GM21576 (cell line): Measurements from ENCODE around the gene SERPINA5.
"Not testable (repeated sequence)": the region's sequence is repeated elsewhere in the genome, so short reads cannot be mapped to it uniquely, and the experiment has no call there.

ENCODE experiments used
- ATAC-seq: cut with Tn5 transposase; IDR thresholded peaks from one replicate; pipeline ENCODE4 v1.9.1; 2021; ENCODE audit warnings: mild to moderate bottlenecking, moderate library complexity; ENCODE audit not compliant: unreplicated experiment

SERPINA5 gene

DNA sequence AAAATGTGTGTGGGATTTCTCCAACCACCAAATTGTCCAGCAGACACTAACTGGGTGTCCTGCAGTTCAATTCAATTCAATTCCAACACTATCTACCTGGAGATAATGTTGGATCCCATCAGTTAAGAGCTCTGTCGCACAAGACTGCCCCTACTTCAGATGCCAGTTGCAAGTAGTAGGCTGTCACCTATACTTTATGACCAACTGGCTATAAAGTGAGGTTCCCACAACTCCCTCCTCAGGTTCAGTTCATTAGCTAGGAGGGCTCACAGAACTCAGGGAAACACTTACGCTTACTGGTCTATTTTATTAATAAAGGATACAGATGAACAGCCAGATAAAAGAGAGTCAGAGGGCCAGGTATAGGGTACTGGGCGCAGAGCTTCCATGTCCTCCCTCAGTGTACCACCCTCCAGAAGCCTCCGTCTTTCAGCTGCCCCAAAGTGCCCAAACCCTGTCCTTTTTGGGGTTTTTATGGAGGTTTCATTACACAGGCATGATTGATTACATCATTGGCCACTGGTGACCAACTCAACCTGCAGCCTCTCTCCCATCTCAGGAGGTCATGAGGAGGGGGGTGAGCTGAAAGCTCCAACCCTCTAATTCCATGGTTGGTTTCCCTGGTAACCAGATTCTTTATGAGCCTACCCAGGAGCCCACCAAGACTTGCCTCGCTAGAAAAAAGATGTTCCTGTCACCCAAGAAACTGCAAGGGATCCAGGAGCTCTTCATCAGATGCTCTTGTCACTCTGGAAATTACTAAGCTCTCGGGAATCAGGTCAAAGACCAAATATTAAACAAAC, 7.5 kb upstream of the SERPINA5 start:
- no peak for ATAC-seq

DNA sequence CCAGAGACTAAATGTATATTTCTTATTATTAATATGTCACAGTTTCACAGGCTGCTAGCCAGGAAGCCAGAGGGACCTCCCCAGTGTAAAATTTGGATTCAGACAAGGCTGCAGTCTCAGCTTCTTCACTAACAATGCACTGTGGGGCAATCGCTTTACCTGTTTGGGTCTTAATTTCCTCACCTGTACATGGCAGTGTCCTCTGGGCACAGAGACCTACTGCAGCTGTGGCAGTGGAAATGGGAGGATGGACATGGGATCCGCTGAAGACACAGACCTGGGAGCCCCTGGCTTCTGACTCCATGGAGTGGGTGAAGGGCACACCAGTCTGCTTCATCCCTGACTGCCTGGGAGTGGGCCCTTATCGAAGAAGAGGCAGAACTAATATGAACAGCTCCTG, 6.9 kb upstream of the SERPINA5 start:
- no peak for ATAC-seq

DNA sequence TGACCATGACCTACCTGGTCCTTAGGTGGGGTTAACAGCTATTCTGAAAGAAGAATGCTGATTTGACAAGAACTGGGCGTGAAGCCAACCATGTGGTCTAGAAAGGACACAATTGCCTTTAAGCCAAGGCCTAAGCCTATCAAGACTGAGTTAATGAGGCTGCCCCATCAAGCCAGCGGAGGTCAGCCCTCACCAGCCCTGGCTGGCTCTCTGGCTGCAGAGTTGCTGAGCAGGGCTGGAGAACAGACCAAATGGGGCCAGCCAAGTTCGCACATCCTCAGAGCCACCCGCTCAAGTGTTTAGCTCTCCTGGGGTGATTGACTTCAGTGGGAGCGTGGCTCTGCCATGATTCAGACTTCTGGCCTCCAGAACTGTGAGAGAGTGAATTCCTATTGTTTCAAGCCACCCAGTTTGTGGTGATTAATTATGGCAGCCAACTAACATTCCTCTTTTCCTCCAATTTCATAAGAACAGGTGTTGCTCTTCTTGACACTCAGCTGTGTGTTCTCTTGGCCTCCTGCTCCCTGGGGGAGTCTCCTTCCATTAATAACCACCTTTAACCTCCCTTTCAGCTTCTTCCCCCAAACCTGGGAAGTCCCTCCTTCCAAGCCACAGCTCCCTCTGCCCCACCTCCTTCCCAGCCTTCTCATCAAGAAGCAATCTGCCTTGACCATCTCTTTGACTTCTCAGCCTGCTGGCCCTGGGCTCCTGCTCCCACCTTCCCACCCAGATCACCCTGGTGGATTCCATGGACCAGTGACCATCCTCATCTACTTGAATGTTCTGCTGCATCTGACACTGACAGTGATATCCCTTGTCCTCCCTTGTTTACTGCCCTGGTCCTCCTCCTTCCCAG, 5.3 kb upstream of the SERPINA5 start:
- ATAC-seq: no peak

DNA sequence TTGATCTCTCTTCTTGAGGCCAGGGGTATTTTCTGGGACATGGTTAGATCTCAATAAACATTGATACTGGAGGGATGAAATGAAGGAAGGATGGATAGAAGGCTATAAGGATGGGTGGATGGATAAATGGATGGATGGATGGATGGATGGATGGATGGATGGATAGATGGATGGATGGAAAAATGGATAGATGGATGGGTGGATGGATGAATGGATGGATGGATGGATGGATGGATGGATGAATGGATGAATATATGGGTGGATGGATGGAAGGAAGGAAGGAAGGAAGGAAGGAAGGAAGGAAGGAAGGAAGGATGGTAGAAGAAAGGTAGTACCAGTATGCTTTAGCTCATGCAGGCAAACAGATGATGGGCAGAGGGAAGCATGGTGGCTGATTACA, 3.8 kb upstream of the SERPINA5 start:
- not testable (repeated sequence) for ATAC-seq

DNA sequence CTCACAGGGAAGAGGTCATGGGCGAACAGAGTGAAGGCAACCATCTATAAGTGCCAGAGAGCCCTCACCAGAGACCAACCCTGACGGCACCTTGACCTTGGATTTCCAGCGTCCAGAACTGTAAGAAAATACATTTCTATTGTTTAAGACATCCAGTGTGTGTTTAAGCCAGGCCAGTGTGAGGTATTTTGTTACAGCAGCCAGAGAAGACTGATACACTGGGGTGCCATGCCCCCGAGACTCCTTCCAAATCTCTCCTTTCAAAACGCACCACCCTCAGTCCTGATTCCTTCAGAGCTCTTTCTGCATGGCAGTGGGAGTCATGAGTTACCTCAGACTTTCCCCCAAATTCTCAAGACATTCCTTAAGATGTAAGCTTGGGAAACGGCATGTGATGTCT, 2.5 kb upstream of the SERPINA5 start:
- ATAC-seq: no peak

DNA sequence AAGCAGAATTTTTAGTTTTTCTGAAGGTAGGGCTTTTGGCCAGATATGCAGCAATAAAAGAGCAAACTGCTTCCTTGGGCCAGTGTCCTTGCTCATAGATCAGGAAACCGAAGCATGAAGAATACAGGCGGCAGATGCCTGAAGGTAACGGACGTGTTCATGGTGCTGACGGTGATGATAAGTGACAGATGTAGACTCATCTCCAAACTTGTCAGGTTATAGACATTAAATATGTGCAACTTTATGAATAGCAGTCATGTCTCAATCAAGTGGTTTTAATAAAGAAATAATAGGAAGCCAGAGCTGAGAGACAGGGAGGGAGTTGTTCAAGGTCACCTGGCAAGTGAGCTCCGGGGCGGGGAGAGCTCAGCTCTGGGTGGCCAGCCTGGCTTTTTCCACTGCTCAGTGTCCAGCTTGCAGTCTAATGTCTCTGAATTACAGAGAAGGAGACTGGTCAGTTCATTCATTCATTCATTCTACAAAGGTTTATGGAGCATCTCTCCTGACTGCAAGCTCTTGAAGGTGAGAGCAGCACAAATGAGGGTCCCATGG, 1.0 kb downstream of the SERPINA5 start:
- ATAC-seq: no peak

DNA sequence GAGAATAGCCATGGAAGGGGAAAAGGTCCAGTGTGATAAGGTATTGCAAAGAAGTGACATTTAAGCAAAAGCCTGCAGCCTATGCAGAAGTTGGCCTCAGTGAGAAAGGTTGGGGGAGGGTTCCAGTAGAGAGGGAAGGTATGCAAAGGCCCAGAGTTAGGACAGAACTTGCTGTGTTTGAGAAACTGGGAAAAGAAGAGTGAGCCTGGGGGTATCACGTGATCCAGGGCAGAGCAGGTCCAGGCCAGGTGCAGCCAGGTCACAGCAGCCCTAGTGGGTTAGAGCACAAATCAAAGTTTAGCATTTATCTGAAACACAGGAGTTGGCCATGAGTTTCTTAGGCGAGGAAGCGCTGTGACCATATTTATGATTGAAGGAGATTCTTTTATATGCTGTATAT, 1.6 kb downstream of the SERPINA5 start:
- ATAC-seq: no peak

DNA sequence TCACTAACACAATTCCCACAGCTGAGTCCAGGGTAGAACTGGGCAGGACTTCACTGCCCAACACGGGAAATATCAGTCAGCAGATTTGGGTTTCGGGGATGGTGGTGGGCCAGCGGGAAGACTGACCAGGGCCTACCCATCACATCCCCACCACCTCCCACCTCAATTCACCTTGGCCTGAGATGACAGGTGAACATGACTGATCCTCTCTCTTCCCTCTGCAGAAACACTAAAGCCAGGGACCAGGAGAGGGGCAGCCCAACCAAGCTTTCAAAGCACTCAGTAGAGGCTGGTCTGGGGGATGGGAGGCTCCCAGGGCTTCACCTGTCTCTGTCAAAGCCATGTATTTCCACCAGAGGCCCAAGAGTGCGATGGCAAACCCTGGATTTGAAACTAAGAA, 2.3 kb downstream of the SERPINA5 start:
- ATAC-seq: no peak

DNA sequence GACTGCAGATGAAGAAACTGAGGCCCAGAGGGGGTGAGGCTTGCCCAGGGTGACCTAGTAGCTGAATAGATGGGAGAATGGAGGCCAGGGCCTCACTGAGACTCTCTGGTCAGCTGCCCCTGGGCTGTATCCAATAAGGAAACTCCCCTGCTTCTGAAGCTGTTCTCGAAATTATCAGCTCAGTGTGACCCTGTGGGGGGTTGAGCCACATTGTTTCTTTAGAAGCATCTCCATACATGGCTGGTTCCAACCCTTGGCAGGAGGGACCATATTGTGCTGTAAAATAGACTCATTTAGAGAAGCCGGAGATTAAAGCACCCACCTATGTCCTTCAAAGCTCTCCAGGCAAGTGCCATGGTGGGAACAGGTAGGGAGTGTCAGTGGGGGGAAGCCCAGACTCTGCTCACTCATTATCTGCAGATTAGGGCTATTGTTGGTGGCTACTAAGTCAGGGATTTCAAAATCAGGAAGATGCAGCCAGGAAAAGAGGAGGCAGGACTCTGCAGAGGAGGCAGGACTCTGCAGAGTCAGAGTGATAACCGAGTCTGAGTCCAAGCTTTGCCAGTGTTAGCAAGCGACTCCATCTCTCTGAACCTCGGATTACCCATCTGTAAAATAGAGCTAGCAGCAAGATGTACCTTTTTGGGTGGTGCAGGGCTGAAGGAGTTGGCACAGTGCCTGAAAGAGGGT, 3.5 kb downstream of the SERPINA5 start:
- no peak for ATAC-seq

DNA sequence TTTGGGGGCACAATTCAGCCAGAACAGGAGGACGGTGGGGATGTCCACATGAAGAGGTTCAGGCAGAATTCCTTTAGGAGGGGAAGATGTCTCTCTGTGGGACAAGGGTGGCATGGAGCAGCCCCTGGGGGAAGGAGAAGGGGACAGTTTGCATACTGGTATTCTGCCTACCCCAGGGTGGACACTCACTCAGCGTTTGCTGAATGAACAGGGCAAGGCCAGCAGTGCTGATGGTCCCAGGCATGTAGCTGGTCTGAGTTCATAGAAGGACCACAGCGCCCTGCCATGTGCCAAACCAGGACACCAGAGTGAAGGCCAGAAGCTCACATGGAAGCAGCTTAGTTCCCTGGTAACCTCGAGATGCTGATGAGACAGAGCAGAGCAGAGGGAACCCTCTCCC, 5.4 kb downstream of the SERPINA5 start:
- ATAC-seq: no peak

DNA sequence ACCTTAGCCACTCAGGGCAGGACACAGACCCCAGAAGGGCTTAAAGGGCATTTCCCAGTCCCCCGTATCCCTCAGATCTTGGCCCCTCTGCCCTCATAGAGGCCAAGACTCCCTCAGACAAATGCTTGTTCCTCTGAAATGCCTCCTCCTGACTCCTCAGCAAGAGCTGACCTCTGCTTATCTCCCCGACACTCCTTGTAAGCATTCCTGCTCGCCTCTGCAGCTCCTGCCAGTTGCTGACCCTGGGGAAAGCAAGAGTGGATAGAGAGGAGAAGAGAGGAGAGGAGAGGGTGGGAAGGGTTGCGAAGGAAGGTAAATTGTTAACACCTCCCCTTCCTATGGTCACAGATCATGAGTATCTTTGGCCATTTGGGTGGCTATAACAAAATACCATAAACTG, 7.1 kb downstream of the SERPINA5 start:
- no peak for ATAC-seq

DNA sequence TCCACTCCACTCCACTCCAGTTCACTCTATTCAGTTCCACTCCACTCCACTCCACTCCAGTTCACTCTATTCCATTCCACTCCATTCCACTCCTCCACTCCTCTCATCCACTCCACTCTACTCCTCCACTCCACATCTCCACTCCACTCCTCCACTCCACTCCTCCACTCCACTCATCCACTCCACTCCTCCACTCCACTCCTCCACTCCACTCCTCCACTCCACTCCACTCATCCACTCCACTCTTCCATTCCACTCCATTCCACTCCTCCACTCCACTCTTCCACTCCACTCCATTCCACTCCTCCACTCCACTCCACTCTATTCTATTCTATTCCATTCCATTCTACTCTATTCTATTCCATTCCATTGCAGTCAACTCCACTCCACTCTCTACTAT, 9.8 kb downstream of the SERPINA5 start:
- no peak for ATAC-seq

DNA sequence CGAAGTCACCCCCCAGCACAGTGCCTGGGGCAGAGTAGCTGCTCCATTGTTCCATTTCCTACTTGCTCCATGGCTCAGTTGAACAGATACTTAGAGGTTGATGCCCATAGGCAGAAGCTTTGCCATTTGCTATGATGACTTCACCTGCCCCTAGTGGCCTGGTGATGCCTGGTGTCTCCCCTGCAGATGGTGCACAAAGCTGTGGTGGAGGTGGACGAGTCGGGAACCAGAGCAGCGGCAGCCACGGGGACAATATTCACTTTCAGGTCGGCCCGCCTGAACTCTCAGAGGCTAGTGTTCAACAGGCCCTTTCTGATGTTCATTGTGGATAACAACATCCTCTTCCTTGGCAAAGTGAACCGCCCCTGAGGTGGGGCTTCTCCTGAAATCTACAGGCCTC, 10.6 kb downstream of the SERPINA5 start:
- no peak for ATAC-seq

DNA sequence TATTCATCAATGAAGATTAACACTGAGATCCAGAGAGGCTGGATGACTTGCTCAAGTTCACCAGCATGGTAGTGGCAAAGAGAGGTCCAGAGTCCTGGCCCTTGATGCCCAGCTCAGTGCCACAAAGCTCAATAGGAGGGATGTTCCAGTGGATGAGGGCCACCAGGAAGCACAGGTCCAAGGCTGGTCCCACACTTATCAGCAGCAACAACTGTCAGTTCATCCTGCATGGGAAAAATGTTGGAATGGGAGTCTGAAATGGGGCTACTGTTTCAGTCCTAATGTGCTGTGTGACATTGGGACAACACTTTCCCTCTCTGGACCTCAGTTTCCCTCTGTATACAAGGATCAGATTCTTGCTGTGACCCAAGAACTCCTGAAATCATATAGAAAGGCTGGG, 11.2 kb downstream of the SERPINA5 start:
- no peak for ATAC-seq

DNA sequence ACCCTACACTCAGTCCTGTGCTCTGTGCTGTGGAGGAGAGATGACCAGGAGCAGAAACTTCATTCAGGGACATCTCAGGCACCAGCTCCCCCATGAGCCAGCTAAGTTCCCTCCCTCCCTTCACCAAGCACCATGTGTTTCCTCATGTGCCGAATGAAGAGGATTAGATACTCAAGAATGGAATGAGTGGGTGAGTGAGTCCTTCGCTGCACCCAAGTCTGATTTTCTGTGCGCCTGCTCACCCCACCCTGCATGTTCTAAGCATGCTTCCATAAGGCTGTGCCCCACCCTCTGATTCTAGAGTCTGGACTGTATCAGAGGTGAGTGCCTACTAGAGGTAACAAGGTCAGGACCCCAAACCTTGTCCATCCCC, 12.1 kb downstream of the SERPINA5 start:
- ATAC-seq: no peak

DNA sequence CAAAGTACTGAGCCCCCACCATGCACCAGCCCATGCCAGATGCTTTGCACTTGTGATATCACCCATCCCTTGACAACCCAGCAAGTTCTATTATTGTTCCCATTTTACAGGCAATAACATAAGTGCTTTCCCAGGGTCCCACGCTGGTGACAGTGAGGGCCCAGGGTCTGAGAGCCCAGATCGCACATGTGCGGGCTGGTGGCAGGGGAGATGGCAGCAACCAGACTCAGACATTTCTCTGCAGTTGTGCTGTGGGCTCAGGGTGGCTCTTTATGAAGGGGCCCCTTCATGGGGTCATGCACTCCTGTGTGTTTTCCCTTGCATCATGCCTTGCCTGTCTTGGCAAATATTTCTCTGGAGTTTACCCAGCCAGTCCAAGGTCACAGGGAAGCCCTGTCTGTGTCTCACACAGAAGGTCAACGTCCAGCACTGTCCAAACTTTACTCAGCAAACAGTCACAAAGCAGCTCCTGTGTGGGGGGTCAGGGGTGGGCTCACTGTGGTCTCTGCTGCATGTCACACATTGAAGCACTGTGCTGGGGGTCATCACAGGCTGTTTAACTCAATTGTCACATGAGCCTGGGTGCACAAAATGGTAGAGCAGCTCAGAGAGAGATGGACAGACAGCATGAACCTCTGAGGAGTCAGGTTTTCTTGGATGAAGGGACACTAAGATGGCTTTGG, 12.7 kb downstream of the SERPINA5 start:
- ATAC-seq: no peak

DNA sequence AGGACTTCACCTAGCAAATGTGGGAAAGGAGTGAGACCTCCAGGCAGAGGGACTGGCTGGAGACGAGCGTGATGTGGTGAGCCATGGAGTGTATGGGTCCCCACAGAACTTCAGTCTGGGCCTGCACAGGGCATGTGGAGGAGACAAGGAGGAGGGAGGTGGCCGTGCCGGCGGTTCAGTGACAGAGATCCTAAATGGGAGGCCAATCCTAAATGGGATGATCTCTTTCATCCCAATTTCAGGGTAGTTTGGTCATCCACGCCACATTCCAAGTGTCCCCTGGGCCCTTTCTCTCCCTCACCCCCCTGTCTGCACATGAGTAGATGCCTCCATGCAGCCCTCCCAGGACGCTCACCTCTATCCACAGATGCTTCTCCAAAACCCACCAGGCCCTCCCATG, 13.2 kb downstream of the SERPINA5 start:
- no peak for ATAC-seq

DNA sequence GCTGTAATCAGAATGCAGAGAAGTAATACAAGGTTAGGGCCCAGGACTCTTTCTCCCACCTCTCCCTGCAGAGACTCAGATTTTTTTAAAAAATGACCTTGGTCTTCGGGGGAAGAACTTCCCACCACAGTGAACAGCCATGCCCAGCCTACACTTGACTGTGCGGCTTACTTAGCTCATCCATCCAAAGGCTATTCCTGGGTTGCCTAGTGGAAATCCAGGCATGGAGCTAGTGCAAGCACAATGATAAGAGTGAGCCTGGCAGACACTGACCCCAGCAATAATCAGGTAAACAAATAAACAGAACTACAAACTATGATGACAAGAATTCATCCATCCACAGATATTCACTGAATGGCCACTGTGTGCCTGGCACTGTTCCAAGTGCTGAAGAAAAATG, 14.7 kb downstream of the SERPINA5 start:
- no peak for ATAC-seq

DNA sequence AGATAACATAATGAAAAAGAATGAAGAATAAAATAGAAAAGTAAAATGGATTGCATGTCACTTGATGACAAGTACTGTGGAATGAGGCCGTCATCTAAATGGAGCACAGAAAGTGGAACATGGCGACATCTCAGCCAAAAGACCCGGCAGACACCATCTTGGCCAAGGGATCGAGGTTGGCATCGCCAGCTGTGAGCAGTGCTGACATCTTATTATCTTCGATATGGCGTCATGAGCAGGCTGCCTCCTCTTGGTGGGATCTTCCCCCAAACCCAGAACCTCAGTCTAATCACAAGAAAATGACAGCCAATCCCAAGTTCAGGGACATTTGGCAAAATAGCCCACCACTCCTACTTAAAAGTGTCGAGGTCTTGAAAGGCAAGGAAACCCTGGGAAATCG, 15.1 kb downstream of the SERPINA5 start:
- no peak for ATAC-seq

DNA sequence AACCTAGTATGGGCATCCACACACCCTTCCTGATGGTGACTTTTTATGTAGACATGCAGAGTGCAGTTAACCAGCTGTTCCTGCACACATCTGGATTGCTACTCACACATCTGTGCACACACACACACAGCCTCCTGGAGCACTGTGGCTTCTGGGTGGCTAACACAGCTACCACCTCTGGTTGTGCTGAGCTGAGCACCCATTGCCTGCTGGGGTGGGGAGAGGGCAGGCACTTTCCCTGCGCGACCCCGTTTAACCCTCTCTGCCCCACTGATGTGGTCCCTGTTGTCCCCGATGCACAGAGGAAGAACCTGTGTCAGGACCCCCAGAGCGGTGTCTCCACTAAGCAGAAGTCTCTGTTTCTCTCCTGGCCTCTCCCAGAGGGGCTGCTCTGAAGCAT, 16.6 kb downstream of the SERPINA5 start:
- ATAC-seq: no peak

DNA sequence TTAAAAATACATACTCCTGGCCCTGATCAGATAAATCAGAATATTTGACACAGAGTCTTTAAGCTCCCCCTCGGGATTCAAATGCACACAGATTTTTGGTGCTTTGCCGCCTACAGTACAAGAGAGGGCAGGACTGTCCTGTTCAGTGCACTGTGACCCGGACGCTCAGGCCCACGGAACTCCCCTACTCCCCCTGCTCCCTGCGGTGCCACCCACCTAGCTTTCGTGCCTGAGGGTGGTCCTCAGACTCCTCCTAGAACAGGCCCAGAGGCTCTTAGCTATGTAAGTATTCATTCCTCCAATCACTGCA, 17.2 kb downstream of the SERPINA5 start:
- no peak for ATAC-seq
